ENCODE results near the gene ELP5. TPM values are rescaled to one million over a fixed set of nuclear protein-coding genes. Genes with fewer than 3 reads are reported as not detected.

The ELP5 gene
- total and polyA plus RNA-seq, 2 donors (not counting 1 experiment from before 2014, with no cell fraction given) = 22.6 to 33.2 TPM

DNA sequence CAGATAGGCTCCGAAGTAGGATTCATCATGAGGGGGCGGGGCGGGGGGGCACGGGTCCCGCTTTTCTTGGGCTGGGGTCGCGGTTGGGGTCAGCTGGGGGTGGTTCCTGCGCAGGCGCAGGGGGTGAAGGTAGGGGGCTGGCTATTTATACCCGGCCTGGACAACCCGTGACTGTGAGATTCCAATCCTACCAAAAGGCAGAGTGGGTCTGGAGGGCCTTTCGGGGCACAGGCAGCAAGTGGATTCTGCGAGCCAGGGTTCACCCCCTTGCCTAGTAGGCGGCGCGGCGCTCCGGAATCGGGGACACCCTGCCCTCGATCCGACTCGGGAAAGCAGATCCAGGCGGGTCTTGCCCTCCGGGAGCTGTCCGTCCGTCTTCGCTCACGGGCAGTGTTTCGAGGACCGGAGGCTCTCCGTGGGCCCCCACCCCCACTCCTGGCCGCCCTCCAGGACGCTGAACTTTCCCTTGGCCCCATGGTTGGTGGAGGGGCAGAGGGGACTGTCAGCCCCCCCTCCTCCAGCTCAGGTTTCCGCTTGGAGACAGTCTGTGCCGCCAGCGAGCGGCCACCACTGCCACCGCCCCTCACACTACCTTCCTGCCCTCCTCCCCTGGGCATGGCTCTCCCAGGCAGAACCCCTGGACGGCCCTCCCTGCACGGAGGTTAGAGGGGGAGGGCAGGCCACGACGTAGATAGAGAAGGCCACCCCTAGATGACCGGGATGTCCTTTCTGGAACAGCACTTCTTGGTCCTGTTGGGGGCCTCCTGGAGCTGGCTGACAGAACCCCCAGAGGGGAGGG is 30.1 kb downstream of the ELP5 start:
- no peak for DNase-seq (ENCODE audit: low read depth in 2 of 2)
- H2AFZ ChIP-seq (ENCODE audit: low read length) = no peak overlapping the region
- H3K4me1 ChIP-seq (ENCODE audit: control insufficient read depth, extremely low read depth, insufficient read depth, low read length) = peaks cover 8% of the 10 kb centered on the region
- no peaks in the 10 kb centered on the region for H3K36me3 ChIP-seq (ENCODE audit: control insufficient read depth, insufficient read depth, low read length)
- no peaks in the 10 kb centered on the region for H3K79me2 ChIP-seq (ENCODE audit: control insufficient read depth, insufficient read depth, low read length)
- H3K4me3 ChIP-seq (replicated peaks in 1 of 4; ENCODE audit: control extremely low read depth in 1 of 4, insufficient read depth in 1 of 4, low read depth in 3 of 4, low read length in 4 of 4) = peak overlapping the region; percentile 17 to 53 (median 34)
- peaks cover 34% of the 10 kb centered on the region for H3K27me3 ChIP-seq (ENCODE audit: control insufficient read depth, insufficient read depth, low read length)
- no peak overlapping the region for H3K4me2 ChIP-seq (ENCODE audit: extremely low read depth, insufficient read depth, low read length)
- peak; percentile 74 for TF ChIP-seq EZH2 (IDR thresholded peaks at IDR 0.05; ENCODE audit: low read length, missing control alignments)
- TF ChIP-seq, protein P1, sequence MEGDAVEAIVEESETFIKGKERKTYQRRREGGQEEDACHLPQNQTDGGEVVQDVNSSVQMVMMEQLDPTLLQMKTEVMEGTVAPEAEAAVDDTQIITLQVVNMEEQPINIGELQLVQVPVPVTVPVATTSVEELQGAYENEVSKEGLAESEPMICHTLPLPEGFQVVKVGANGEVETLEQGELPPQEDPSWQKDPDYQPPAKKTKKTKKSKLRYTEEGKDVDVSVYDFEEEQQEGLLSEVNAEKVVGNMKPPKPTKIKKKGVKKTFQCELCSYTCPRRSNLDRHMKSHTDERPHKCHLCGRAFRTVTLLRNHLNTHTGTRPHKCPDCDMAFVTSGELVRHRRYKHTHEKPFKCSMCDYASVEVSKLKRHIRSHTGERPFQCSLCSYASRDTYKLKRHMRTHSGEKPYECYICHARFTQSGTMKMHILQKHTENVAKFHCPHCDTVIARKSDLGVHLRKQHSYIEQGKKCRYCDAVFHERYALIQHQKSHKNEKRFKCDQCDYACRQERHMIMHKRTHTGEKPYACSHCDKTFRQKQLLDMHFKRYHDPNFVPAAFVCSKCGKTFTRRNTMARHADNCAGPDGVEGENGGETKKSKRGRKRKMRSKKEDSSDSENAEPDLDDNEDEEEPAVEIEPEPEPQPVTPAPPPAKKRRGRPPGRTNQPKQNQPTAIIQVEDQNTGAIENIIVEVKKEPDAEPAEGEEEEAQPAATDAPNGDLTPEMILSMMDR (conservative IDR thresholded peaks at IDR 0.05 in 1 of 2, IDR thresholded peaks at IDR 0.05 in 1 of 2; ENCODE audit: low read depth in 1 of 2, low read length in 2 of 2) = no peak
- no peaks in the 10 kb centered on the region for H4K20me1 ChIP-seq (ENCODE audit: control insufficient read depth, extremely low read depth, insufficient read depth, low read length)
- H3K9me3 ChIP-seq (ENCODE audit: control insufficient read depth, insufficient read depth, low read depth, low read length) = no peaks in the 10 kb centered on the region
- no peak overlapping the region for H3K27ac ChIP-seq (ENCODE audit: insufficient read depth, low read length)
- H3K9ac ChIP-seq (ENCODE audit: insufficient read depth, low read length) = no peak overlapping the region

DNA sequence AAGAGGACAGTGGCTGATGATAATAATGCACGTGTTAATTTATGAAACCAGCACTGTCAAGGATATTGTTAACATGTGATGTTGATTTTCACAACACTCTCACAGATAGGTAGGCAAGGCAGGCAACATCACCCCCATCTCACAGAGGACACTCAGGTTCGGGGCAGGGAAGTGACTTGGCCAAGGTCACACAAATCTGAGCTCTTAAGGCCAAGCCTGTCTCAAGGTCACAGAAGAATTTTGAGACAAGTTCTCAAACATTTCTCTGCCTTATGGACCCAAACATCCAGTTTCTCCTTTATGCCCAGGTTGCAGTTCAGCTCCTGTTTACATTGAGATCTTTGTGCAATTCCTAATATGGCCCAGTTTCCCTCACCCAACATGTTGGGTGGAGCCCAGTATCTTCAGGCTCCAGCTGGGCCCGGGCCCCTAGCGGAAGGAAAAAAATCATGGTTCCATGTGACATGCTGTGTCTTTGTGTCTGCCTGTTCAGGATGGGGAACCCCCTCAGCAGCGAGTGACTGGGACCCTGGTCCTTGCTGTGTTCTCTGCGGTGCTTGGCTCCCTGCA is 30.8 kb downstream of the ELP5 start:
- Histone ChIP-seq H3K36me3 (ENCODE audit: control insufficient read depth, insufficient read depth, low read length) (no peaks in the 10 kb centered on the region), H4K20me1 (ENCODE audit: control insufficient read depth, extremely low read depth, insufficient read depth, low read length) (no peaks in the 10 kb centered on the region), H3K27ac (ENCODE audit: insufficient read depth, low read length) (no peak overlapping the region), H3K4me3 (replicated peaks in 1 of 4; ENCODE audit: control extremely low read depth in 1 of 4, insufficient read depth in 1 of 4, low read depth in 3 of 4, low read length in 4 of 4) (no peak overlapping the region), H3K4me2 (ENCODE audit: extremely low read depth, insufficient read depth, low read length) (no peak overlapping the region), H3K79me2 (ENCODE audit: control insufficient read depth, insufficient read depth, low read length) (no peaks in the 10 kb centered on the region), H3K4me1 (ENCODE audit: control insufficient read depth, extremely low read depth, insufficient read depth, low read length) (peaks cover 8% of the 10 kb centered on the region), H2AFZ (ENCODE audit: low read length) (no peak overlapping the region), H3K9me3 (ENCODE audit: control insufficient read depth, insufficient read depth, low read depth, low read length) (no peaks in the 10 kb centered on the region), H3K27me3 (ENCODE audit: control insufficient read depth, insufficient read depth, low read length) (peaks cover 34% of the 10 kb centered on the region), H3K9ac (ENCODE audit: insufficient read depth, low read length) (no peak overlapping the region)
- no peak for TF ChIP-seq EZH2 (IDR thresholded peaks at IDR 0.05; ENCODE audit: low read length, missing control alignments)
- TF ChIP-seq, protein P1 (conservative IDR thresholded peaks at IDR 0.05 in 1 of 2, IDR thresholded peaks at IDR 0.05 in 1 of 2; ENCODE audit: low read depth in 1 of 2, low read length in 2 of 2) = no peak
- DNase-seq (ENCODE audit: low read depth in 2 of 2) = peak in 1 of 2 donors; percentile 22

DNA sequence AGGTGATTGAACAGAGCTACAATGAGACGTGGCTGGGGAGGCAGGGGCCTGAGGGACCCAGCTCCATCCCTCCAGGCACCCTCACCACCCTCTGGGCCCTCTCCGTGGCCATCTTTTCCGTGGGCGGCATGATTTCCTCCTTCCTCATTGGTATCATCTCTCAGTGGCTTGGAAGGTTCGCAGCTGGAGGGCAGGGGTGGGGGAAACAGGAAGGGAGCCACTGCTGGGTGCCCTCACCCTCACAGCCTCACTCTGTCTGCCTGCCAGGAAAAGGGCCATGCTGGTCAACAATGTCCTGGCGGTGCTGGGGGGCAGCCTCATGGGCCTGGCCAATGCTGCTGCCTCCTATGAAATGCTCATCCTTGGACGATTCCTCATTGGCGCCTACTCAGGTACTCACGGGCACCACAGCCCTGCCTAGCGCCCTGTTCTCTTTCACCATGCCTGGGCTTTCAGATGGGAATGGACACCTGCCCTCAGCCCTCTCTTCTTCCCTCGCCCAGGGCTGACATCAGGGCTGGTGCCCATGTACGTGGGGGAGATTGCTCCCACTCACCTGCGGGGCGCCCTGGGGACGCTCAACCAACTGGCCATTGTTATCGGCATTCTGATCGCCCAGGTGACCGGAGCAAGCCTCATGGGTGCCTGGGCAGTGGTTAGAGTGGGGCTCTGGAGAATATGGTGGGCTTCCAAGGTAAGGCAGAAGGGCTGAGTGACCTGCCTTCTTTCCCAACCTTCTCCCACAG is 31.6 kb downstream of the ELP5 start:
- TF ChIP-seq EZH2 (IDR thresholded peaks at IDR 0.05; ENCODE audit: low read length, missing control alignments) = no peak
- TF ChIP-seq, protein P1 (conservative IDR thresholded peaks at IDR 0.05 in 1 of 2, IDR thresholded peaks at IDR 0.05 in 1 of 2; ENCODE audit: low read depth in 1 of 2, low read length in 2 of 2) = no peak
- peaks cover 34% of the 10 kb centered on the region for H3K27me3 ChIP-seq (ENCODE audit: control insufficient read depth, insufficient read depth, low read length)

More for the DNA sequence above, 31.6 kb downstream of the ELP5 start:
- Histone ChIP-seq H3K4me1 (ENCODE audit: control insufficient read depth, extremely low read depth, insufficient read depth, low read length) (peaks cover 8% of the 10 kb centered on the region), H3K4me2 (ENCODE audit: extremely low read depth, insufficient read depth, low read length) (no peak overlapping the region), H3K9me3 (ENCODE audit: control insufficient read depth, insufficient read depth, low read depth, low read length) (no peaks in the 10 kb centered on the region), H3K9ac (ENCODE audit: insufficient read depth, low read length) (no peak overlapping the region), H2AFZ (ENCODE audit: low read length) (no peak overlapping the region), H3K79me2 (ENCODE audit: control insufficient read depth, insufficient read depth, low read length) (no peaks in the 10 kb centered on the region), H3K36me3 (ENCODE audit: control insufficient read depth, insufficient read depth, low read length) (no peaks in the 10 kb centered on the region), H3K27ac (ENCODE audit: insufficient read depth, low read length) (no peak overlapping the region), H3K4me3 (replicated peaks in 1 of 4; ENCODE audit: control extremely low read depth in 1 of 4, insufficient read depth in 1 of 4, low read depth in 3 of 4, low read length in 4 of 4) (no peak overlapping the region), H4K20me1 (ENCODE audit: control insufficient read depth, extremely low read depth, insufficient read depth, low read length) (no peaks in the 10 kb centered on the region)
- DNase-seq (ENCODE audit: low read depth in 2 of 2) = no peak

Data from fibroblast of lung (primary cell).